K562 (cell line): ENCODE data around the gene SLC34A3. TPM values are rescaled to one million over a fixed set of nuclear protein-coding genes. Genes with fewer than 3 reads are reported as not detected.

Experiments
- EP400 ChIP-seq: fragments of 450-650 bp; IDR thresholded peaks from 2 replicates; pipeline ENCODE4 v1.6.1; 2017; ENCODE audit warnings: antibody characterized with exemption, mild to moderate bottlenecking, moderate library complexity
- KLF10 ChIP-seq: fragments of 250-450 bp; sonication (Bioruptor Pico); IDR thresholded peaks from 2 replicates; pipeline ENCODE4 v1.6.1; 2021; ENCODE audit warnings: matching md5 sums
- MEF2D ChIP-seq: conservative IDR thresholded peaks from 2 replicates; pipeline ENCODE4 v1.6.1; 2016; ENCODE audit warnings: low read depth, missing genetic modification characterization, missing compliant biosample characterization
- MTA2 ChIP-seq: fragments of 450-650 bp; IDR thresholded peaks from 2 replicates; pipeline ENCODE4 v1.6.1; 2016; ENCODE audit warnings: low read depth
- PYGO2 ChIP-seq: fragments of 450-650 bp; IDR thresholded peaks from 2 replicates; pipeline ENCODE4 v1.6.1; 2016; ENCODE audit warnings: mild to moderate bottlenecking, missing genetic modification characterization, moderate library complexity, missing compliant biosample characterization
- SNRNP70 ChIP-seq: fragments of 200-400 bp; formaldehyde crosslinking; optimal IDR thresholded peaks from 2 replicates; pipeline ENCODE3; 2017; ENCODE audit warnings: low read depth, low read length
- ZNF24 ChIP-seq: fragments of 450-650 bp; IDR thresholded peaks from 2 replicates; pipeline ENCODE4 v1.6.1; 2016
- ZNF3 ChIP-seq: fragments of 250-450 bp; sonication (Bioruptor Pico); IDR thresholded peaks from 2 replicates; pipeline ENCODE4 v1.5.0; 2021; ENCODE audit warnings: mild to moderate bottlenecking, moderate library complexity
- polyA plus RNA-seq, 8 experiments: library from polyadenylated mRNA; depleted of rRNA in 4 of 8; stranded (reverse) in 5 of 8; unstranded in 3 of 8; fragments of >200 nt; fragmentation: Nextera tagmentation in 2 of 8; fragmentation: Illumina TruSeq in 1 of 8; extraction: Ambion mirVana in 2 of 8; extraction: Trizol in 1 of 8; gene quantifications; 2 replicates each; pipeline versions ENCODE4 v1.2.1 to v1.2.3, GENCODE V29; 2011 to 2014; ENCODE audit warnings: inconsistent platforms in 1 of 8, missing spikeins in 1 of 8
- total RNA-seq, 7 experiments: library from RNA; depleted of rRNA in 6 of 7; stranded (reverse); fragments of >200 nt in 6 of 7; fragmentation: Illumina TruSeq in 2 of 7; extraction: Trizol in 2 of 7; gene quantifications; 2 replicates each; pipeline versions ENCODE4 v1.2.1 to v1.2.3, GENCODE V29; 2011 to 2021; ENCODE audit warnings: low replicate concordance in 1 of 7
- TF ChIP-seq, protein P1 (sequence below): fragments of 450-650 bp; IDR thresholded peaks from 2 replicates; pipeline ENCODE4 v1.6.1; 2016; ENCODE audit warnings: low read depth
- TF ChIP-seq, protein P2 (sequence below): fragments of 250-450 bp; sonication (Bioruptor Pico); IDR thresholded peaks from 2 replicates; pipeline ENCODE4 v1.4.0; 2020
- TF ChIP-seq, protein P3 (sequence below): sonication (generic); formaldehyde crosslinking; IDR thresholded peaks from 2 replicates; pipeline ENCODE4 v1.8.1; 2022; ENCODE audit warnings: missing genetic modification reagents
- TF ChIP-seq, protein P4 (sequence below): IDR thresholded peaks from 2 replicates; pipeline ENCODE4 v1.6.1; 2014; ENCODE audit warnings: antibody characterized with exemption

SLC34A3 gene
- total and polyA plus RNA-seq, 9 of the 15 experiments (the other 6 are each of a cell fraction or from before 2014, with no cell fraction given) = not detected

DNA sequence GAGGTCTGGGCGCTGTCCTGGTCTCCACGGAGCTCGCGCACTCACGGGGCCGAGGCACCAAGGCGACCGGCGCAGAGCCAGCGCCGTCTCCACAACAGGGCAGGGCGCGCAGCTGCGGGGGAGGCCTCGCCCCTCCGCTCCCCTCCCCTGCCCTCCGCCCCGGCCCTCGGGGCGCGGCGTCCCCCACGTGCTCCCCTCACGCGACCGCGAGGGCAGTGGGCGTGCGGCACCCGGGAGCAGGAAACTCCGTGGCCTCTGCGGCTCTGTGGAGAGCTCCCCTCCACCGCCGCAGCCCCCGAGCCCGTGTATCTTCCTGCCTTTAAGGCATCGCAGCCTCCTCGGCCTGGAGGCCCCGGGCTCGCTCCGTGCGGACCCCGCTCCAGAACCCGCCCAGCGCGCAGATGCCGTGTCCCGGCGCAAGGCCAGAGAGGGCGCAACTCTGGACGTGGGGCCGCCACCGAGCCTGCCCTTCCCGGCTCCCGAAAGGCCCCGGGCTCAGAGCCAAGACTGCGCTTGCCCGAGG, 9.7 kb downstream of the SLC34A3 start (continued):
- TF ChIP-seq MTA2 (no peak), ZNF3 (CRISPR knock-in tag) (no peak), PYGO2 (tag) (no peak), KLF10 (CRISPR knock-in tag) (no peak), SNRNP70 (no peak), ZNF24 (no peak; the same call in 1 of the 2 replicates), MEF2D (no peak), EP400 (no peak)
- TF ChIP-seq, protein P1, sequence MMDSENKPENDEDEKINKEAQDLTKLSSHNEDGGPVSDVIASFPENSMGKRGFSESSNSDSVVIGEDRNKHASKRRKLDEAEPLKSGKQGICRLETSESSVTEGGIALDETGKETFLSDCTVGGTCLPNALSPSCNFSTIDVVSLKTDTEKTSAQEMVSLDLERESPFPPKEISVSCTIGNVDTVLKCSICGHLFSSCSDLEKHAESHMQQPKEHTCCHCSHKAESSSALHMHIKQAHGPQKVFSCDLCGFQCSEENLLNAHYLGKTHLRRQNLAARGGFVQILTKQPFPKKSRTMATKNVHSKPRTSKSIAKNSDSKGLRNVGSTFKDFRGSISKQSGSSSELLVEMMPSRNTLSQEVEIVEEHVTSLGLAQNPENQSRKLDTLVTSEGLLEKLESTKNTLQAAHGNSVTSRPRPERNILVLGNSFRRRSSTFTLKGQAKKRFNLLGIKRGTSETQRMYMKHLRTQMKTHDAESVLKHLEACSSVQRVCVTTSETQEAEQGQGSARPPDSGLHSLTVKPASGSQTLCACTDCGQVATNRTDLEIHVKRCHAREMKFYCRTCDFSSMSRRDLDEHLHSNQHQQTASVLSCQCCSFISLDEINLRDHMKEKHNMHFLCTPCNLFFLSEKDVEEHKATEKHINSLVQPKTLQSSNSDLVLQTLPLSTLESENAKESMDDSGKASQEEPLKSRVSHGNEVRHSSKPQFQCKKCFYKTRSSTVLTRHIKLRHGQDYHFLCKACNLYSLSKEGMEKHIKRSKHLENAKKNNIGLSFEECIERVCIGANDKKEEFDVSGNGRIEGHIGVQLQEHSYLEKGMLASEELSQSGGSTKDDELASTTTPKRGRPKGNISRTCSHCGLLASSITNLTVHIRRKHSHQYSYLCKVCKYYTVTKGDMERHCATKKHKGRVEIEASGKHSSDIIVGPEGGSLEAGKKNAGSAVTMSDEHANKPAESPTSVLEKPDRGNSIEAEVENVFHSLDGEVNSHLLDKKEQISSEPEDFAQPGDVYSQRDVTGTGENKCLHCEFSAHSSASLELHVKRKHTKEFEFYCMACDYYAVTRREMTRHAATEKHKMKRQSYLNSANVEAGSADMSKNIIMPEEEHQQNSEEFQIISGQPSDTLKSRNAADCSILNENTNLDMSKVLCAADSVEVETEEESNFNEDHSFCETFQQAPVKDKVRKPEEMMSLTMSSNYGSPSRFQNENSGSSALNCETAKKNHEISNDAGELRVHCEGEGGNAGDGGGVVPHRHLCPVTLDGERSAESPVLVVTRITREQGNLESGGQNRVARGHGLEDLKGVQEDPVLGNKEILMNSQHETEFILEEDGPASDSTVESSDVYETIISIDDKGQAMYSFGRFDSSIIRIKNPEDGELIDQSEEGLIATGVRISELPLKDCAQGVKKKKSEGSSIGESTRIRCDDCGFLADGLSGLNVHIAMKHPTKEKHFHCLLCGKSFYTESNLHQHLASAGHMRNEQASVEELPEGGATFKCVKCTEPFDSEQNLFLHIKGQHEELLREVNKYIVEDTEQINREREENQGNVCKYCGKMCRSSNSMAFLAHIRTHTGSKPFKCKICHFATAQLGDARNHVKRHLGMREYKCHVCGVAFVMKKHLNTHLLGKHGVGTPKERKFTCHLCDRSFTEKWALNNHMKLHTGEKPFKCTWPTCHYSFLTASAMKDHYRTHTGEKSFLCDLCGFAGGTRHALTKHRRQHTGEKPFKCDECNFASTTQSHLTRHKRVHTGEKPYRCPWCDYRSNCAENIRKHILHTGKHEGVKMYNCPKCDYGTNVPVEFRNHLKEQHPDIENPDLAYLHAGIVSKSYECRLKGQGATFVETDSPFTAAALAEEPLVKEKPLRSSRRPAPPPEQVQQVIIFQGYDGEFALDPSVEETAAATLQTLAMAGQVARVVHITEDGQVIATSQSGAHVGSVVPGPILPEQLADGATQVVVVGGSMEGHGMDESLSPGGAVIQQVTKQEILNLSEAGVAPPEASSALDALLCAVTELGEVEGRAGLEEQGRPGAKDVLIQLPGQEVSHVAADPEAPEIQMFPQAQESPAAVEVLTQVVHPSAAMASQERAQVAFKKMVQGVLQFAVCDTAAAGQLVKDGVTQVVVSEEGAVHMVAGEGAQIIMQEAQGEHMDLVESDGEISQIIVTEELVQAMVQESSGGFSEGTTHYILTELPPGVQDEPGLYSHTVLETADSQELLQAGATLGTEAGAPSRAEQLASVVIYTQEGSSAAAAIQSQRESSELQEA = no peak
- TF ChIP-seq, protein P2, sequence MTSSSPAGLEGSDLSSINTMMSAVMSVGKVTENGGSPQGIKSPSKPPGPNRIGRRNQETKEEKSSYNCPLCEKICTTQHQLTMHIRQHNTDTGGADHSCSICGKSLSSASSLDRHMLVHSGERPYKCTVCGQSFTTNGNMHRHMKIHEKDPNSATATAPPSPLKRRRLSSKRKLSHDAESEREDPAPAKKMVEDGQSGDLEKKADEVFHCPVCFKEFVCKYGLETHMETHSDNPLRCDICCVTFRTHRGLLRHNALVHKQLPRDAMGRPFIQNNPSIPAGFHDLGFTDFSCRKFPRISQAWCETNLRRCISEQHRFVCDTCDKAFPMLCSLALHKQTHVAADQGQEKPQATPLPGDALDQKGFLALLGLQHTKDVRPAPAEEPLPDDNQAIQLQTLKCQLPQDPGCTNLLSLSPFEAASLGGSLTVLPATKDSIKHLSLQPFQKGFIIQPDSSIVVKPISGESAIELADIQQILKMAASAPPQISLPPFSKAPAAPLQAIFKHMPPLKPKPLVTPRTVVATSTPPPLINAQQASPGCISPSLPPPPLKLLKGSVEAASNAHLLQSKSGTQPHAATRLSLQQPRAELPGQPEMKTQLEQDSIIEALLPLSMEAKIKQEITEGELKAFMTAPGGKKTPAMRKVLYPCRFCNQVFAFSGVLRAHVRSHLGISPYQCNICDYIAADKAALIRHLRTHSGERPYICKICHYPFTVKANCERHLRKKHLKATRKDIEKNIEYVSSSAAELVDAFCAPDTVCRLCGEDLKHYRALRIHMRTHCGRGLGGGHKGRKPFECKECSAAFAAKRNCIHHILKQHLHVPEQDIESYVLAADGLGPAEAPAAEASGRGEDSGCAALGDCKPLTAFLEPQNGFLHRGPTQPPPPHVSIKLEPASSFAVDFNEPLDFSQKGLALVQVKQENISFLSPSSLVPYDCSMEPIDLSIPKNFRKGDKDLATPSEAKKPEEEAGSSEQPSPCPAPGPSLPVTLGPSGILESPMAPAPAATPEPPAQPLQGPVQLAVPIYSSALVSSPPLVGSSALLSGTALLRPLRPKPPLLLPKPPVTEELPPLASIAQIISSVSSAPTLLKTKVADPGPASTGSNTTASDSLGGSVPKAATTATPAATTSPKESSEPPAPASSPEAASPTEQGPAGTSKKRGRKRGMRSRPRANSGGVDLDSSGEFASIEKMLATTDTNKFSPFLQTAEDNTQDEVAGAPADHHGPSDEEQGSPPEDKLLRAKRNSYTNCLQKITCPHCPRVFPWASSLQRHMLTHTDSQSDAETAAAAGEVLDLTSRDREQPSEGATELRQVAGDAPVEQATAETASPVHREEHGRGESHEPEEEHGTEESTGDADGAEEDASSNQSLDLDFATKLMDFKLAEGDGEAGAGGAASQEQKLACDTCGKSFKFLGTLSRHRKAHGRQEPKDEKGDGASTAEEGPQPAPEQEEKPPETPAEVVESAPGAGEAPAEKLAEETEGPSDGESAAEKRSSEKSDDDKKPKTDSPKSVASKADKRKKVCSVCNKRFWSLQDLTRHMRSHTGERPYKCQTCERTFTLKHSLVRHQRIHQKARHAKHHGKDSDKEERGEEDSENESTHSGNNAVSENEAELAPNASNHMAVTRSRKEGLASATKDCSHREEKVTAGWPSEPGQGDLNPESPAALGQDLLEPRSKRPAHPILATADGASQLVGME (CRISPR knock-in tag) = peak; percentile 86; the same call in 1 of the 2 replicates
- TF ChIP-seq, protein P3, sequence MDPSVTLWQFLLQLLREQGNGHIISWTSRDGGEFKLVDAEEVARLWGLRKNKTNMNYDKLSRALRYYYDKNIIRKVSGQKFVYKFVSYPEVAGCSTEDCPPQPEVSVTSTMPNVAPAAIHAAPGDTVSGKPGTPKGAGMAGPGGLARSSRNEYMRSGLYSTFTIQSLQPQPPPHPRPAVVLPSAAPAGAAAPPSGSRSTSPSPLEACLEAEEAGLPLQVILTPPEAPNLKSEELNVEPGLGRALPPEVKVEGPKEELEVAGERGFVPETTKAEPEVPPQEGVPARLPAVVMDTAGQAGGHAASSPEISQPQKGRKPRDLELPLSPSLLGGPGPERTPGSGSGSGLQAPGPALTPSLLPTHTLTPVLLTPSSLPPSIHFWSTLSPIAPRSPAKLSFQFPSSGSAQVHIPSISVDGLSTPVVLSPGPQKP = peak; percentile 30; the same call in 1 of the 2 replicates
- TF ChIP-seq, protein P4, sequence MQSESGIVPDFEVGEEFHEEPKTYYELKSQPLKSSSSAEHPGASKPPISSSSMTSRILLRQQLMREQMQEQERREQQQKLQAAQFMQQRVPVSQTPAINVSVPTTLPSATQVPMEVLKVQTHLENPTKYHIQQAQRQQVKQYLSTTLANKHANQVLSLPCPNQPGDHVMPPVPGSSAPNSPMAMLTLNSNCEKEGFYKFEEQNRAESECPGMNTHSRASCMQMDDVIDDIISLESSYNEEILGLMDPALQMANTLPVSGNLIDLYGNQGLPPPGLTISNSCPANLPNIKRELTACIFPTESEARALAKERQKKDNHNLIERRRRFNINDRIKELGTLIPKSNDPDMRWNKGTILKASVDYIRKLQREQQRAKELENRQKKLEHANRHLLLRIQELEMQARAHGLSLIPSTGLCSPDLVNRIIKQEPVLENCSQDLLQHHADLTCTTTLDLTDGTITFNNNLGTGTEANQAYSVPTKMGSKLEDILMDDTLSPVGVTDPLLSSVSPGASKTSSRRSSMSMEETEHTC = peak; percentile 33; the same call in 1 of the 2 replicates
